ENCODE data around the gene NR0B1.

The NR0B1 gene

GRCh38 chrX:30270639-30271038, 38.6 kb downstream of the NR0B1 start:
- DNase-seq (ENCODE audit: low spot score) = no peak

- no peak for DNase-seq (ENCODE audit: low spot score)
Measured at GRCh38 chrX:30262763-30263162, 46.4 kb downstream of the NR0B1 start.

DNA sequence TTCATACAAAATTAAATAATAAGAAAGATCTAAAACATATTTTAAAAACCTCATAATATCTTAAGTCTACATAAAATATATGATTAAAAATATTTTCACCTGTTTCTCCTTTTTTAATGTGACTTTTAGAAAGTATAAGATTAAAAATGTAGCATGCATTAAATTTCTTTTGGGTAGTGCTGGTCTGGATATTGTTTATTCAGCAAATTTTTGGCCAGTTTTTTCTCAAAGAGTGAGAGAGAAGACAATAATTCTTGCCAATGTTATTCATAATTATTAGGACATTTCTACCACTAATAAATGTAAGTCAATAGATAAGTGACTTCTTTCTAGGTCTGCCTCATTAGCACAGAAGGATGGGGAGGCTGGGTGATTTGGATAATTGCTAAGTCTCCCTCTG, 48.2 kb downstream of the NR0B1 start:
- no peak for DNase-seq (ENCODE audit: low spot score)

DNA sequence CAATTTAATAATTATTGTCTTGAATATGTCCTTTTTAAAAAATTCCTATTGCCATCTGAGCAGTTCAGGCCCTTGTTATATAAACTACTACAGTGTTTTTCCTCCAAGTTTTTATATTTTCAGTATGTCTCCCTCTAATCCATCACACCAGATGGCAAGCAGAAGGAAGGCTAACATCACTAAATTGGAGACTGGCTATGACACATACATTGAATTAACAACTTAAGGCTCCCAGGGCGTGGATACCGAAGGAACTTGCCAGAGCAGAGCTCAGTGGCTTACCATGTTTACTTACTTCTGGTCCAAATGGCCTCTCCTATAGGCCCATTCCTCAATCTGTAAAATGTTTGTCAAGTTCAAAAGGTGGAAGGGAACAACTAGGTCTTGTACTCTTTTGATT, 49.3 kb downstream of the NR0B1 start:
- no peak for DNase-seq (ENCODE audit: low spot score)

All from HuH-7 (cell line).